ENCODE results near the gene DIP2A.

The DIP2A gene

DNA sequence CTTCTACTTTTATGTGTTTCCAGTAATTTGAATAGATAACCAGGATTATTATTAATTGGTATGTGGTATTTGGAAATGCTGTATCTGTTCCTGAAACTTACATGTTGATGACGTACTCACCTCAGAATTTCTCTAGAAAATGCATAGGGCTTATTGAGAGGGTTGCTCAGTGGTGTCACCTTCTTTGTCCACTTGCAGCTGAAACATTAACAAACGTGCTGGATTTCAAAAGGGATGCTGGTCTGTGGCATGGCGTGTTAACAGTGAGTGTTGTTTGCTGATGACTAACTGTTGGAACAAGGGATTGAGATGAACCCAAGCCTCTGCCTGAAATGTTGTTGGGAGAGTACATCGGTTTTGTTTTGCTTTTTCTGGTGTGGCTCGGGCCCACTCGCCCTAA is 78.3 kb downstream of the DIP2A start:
- no peak for DNase-seq (ENCODE audit: low spot score)

DNA sequence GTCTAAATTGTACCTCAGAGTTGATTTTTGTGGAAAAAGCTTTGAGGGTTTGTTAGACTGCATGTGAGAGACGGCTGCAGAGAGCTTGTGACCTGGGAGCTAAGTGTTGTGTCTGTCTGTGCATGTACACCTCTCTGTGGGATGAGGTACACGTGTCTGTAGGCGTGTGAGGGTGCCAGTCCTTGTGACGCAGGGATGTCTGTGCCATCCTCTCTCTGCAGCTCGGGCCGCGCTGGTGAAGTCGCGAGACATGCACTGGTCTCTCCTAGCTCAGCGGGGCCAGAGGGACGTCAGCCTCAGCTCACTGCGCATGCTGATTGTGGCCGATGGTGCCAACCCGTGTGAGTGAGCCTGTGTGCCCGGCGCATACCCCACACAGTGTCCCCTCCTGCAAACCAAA is 79.6 kb downstream of the DIP2A start:
- DNase-seq (ENCODE audit: low spot score) = no peak

DNA sequence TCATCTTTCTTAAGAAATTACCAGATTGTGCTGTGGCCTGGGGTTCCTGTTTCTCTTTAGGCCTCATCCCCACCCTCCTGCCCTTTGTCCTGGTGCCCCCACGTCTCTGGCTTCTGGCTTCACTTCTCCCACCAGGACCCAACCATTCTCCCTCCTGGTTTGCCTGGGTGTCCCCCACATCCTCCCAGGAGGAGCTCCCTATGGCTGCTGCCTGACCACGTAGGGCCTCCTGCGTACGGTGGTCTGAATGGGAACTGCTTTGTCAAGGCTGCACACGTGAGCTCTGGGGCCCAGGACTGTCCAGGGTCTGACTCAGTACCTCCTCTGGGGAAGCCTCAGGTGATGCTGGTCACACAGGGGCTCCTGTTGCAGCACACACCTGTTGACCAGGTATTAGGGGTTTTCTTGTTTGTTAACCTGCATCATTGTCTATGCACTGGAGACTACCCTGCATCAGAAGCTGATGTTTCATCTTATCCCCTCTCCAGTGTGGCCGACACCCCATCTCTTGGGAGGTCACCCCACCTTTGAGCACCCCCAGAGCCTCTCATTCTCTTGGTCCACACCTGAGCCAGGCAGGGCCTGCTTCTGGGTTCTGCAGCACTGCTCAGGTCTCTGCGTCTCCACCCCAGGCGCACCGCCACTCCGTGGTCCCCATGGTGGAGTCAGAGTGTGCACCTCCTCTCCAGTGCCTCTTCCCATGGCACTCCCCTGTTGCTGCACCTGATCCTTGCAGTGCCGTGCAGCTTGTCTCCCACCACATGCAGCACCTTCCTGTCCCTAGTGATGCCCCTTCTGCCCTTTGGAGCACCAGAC is 80.4 kb downstream of the DIP2A start:
- DNase-seq (ENCODE audit: low spot score) = no peak

GRCh38 chr21:46540087-46540710 is 81.5 kb downstream of the DIP2A start:
- DNase-seq (ENCODE audit: low spot score) = peak; percentile 32

- no peak for DNase-seq (ENCODE audit: low spot score)
Measured at GRCh38 chr21:46542588-46543124, 84.0 kb downstream of the DIP2A start.

GRCh38 chr21:46543306-46543705 is 84.6 kb downstream of the DIP2A start:
- DNase-seq (ENCODE audit: low spot score) = no peak

DNA sequence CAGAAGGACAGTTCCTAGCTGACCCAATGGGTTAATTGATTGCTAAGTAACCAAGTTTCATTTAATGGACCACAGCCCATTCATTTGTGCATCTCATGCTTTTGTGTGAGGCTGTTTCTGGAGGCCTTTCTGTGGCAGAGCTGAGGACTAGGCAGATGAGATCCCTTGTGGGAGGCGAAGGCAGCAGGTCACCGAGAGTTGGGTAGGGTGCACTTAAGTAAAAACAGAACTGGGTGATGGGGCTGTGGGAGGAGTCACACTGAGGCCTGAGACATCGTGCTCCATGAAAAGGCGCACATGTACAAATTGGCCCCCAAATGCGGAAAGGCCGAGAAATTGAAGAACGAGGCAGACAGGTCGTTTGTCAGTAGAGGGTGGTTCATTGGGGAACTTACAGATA is 85.3 kb downstream of the DIP2A start:
- DNase-seq (ENCODE audit: low spot score) = no peak

GRCh38 chr21:46544824-46545223 is 86.1 kb downstream of the DIP2A start:
- no peak for DNase-seq (ENCODE audit: low spot score)

GRCh38 chr21:46545363-46545762 is 86.7 kb downstream of the DIP2A start:
- no peak for DNase-seq (ENCODE audit: low spot score)

GRCh38 chr21:46545911-46546310 is 87.2 kb downstream of the DIP2A start:
- DNase-seq (ENCODE audit: low spot score) = no peak

GRCh38 chr21:46546799-46547198 is 88.1 kb downstream of the DIP2A start:
- DNase-seq (ENCODE audit: low spot score) = no peak

DNA sequence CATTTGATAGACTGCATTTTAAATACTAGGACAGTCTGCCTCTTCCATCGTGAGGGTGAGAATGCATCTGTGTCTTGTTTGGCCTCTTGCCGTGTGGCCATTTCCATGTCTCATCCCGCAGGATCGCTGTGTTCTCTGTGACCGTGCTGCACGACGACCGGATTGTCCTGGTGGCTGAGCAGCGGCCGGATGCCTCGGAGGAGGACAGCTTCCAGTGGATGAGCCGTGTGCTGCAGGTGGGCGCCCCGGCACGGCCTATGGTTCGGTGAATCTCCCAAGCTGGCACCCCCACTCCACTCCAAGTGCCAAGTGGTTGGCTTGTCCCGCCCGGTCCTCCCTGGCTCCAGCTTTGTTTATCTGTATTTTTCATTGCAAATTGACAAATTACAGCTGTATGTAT is 91.0 kb downstream of the DIP2A start:
- DNase-seq (ENCODE audit: low spot score) = no peak

GRCh38 chr21:46550116-46550941 is 91.6 kb downstream of the DIP2A start:
- peak; percentile 72 for DNase-seq (ENCODE audit: low spot score)

GRCh38 chr21:46551636-46552241 is 93.0 kb downstream of the DIP2A start:
- peak; percentile 21 for DNase-seq (ENCODE audit: low spot score)

GRCh38 chr21:46552274-46552673 is 93.6 kb downstream of the DIP2A start:
- DNase-seq (ENCODE audit: low spot score) = peak; percentile 40

DNA sequence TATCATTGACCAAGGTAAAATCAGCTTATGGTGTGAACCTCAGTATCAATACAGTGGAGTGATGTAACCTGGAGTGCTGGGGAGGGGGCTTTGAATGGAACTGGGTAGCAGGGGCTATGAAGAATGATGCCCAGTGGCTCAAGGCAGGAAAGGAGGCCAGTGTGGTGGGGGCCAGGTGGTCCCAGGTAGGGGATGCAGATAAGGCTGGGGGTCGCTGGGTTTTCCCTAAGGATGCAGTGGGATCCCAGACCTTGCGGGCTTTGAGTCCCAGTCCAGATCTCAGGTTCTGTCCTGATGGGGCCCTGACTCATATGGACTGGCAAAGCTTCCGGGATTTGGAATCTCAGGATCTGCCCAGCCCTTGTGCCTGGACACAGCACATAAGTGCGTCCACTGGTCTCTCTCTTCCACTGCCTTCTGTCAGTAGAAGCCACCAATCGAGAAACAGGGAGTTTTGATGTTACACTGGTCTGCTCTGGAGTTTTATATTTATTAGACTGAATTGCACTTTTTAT is 94.2 kb downstream of the DIP2A start:
- DNase-seq (ENCODE audit: low spot score) = no peak

- no peak for DNase-seq (ENCODE audit: low spot score)
Measured at GRCh38 chr21:46553993-46554392, 95.3 kb downstream of the DIP2A start.

- no peak for DNase-seq (ENCODE audit: low spot score)
Measured at GRCh38 chr21:46554431-46555224, 95.9 kb downstream of the DIP2A start.

- DNase-seq (ENCODE audit: low spot score) = no peak
Measured at GRCh38 chr21:46555225-46555617, 96.5 kb downstream of the DIP2A start.

DNA sequence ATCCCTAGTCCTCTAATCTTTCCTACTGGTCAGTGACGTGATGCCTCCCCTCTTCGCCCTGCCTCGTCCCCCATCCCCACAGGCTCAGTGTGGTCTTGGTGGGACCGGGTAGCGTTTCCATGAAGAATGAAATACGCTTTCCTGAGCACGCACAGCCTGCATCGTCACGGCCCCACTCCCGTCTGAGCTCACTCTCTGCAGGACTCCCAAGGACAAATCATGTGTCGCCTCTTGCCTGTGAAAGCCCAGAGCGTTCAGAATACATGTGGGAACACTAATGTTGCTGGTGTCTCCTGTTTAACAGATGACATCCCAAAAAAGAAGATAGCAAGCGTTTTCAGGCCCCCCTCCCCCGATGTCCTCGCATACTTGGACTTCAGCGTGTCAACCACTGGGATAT is 97.0 kb downstream of the DIP2A start:
- no peak for DNase-seq (ENCODE audit: low spot score)

- no peak for DNase-seq (ENCODE audit: low spot score)
Measured at GRCh38 chr21:46556802-46557201, 98.1 kb downstream of the DIP2A start.
